Esophagus squamous epithelium (tissue), 5 donors: ENCODE data around the gene ALG2. TPM values are rescaled to one million over a fixed set of nuclear protein-coding genes. Genes with fewer than 3 reads are reported as not detected.

ENCODE experiments used
- DNase-seq: peaks from one replicate; lab custom pipeline; 2025; lab: John Stamatoyannopoulos, UW
- H3K27ac ChIP-seq, 4 donors: fragments of 200-600 bp; sonication (generic); one replicate each; pipeline ENCODE4 v1.5.1; 2016 to 2019; ENCODE audit warnings: mild to moderate bottlenecking in 1 of 4
- H3K27me3 ChIP-seq, 4 donors: fragments of 200-600 bp; sonication (generic); 1 replicate in 3 of 4; 2 replicates in 1 of 4; pipeline versions ENCODE4 v1.5.1 to v1.6.0; 2017 to 2021; ENCODE audit warnings: antibody characterized with exemption in 1 of 4
- H3K36me3 ChIP-seq, 3 donors: fragments of 200-600 bp; sonication (generic); one replicate each; pipeline ENCODE4 v1.5.1; 2016 to 2019
- H3K4me1 ChIP-seq, 3 donors: fragments of 200-600 bp; sonication (generic); one replicate each; pipeline ENCODE4 v1.5.1; 2017 to 2019
- H3K4me3 ChIP-seq, 4 donors: fragments of 200-600 bp; sonication (generic); 1 replicate in 3 of 4; 2 replicates in 1 of 4; pipeline ENCODE4 v1.5.1; 2016 to 2019; ENCODE audit warnings: mild to moderate bottlenecking in 2 of 4, moderate library complexity in 1 of 4
- H3K9me3 ChIP-seq, 3 donors: fragments of 200-600 bp; sonication (generic); one replicate each; pipeline ENCODE4 v1.5.1; 2016 to 2019
- CTCF ChIP-seq, 6 experiments: fragments of 450-650 bp in 4 of 6; fragments of 200-600 bp in 2 of 6; sonication (generic) in 2 of 6; IDR thresholded peaks; one replicate each; pipeline ENCODE4 v1.5.1; 2016 to 2019; ENCODE audit warnings: antibody characterized with exemption in 6 of 6, mild to moderate bottlenecking in 4 of 6, moderate library complexity in 4 of 6
- POLR2A ChIP-seq, 4 donors: fragments of 450-650 bp; IDR thresholded peaks; one replicate each; pipeline ENCODE4 v1.6.1; 2017; ENCODE audit warnings: antibody characterized with exemption in 4 of 4, mild to moderate bottlenecking in 4 of 4, moderate library complexity in 3 of 4
- WGBS, 2 donors: methylation state at CpG; one replicate each; pipeline ENCODE4 v1.1.5; 2018; 5-methylcytosine and 5-hydroxymethylcytosine counted together
- intact Hi-C: fragments of 100-400 bp; cut with DNase I; formaldehyde crosslinking; loops from one replicate; pipeline ENCODE4 v1.15.0; 2022
- total RNA-seq, 4 donors: library from RNA; depleted of rRNA; stranded (reverse); fragments of >200 nt; gene quantifications; one replicate each; pipeline ENCODE4 v1.1.0, GENCODE V29; 2016
- donor health status: DM: yes; HTN: yes; CAD: no.

ALG2 gene
- total RNA-seq, 4 donors from 2014 or later, result 19.2 to 28.4 (median 25.1) TPM

GRCh38 chr9:99265691-99266090, 43.9 kb upstream of the ALG2 start:
- no peak for DNase-seq
- H3K27ac ChIP-seq, result no peak overlapping the region
- WGBS, 2 donors, result 49 to 60% methylated on average over 2 of the region's 2 CpGs
- H3K4me3 ChIP-seq, result no peak overlapping the region
- no peaks in the 10 kb centered on the region for H3K9me3 ChIP-seq
- peaks cover 6 to 8% (median 8%) of the 10 kb centered on the region in 3 donors for H3K4me1 ChIP-seq
- H3K27me3 ChIP-seq, result no peaks in the 10 kb centered on the region
- intact Hi-C loops, result no loop called here
- H3K36me3 ChIP-seq, result no peaks in the 10 kb centered on the region
- TF ChIP-seq CTCF (IDR thresholded peaks at IDR 0.05) (no peak), POLR2A (IDR thresholded peaks at IDR 0.05) (no peak)

GRCh38 chr9:99264070-99264680, 42.4 kb upstream of the ALG2 start:
- peaks cover 15 to 18% (median 16%) of the 10 kb centered on the region in 3 donors for H3K4me1 ChIP-seq
- H3K36me3 ChIP-seq, result no peaks in the 10 kb centered on the region
- DNase-seq, result no peak
- intact Hi-C loops, result no loop called here
- no peaks in the 10 kb centered on the region for H3K27me3 ChIP-seq
- 84 to 97% methylated on average over 3 of the region's 3 CpGs for WGBS, 2 donors
- no peak overlapping the region for H3K4me3 ChIP-seq
- H3K9me3 ChIP-seq, result no peaks in the 10 kb centered on the region
- TF ChIP-seq POLR2A (IDR thresholded peaks at IDR 0.05) (no peak), CTCF (IDR thresholded peaks at IDR 0.05) (peak in 1 of 6 experiments; percentile 37)
- no peak overlapping the region for H3K27ac ChIP-seq

GRCh38 chr9:99262949-99263418, 41.2 kb upstream of the ALG2 start:
- TF ChIP-seq POLR2A (IDR thresholded peaks at IDR 0.05) (no peak), CTCF (IDR thresholded peaks at IDR 0.05) (no peak)
- WGBS, 2 donors, result 78 to 79% methylated on average over 7 of the region's 7 CpGs
- Histone ChIP-seq H3K36me3 (no peaks in the 10 kb centered on the region), H3K27ac (no peak overlapping the region), H3K4me3 (no peak overlapping the region), H3K4me1 (peaks cover 16 to 24% (median 18%) of the 10 kb centered on the region in 3 donors), H3K9me3 (no peaks in the 10 kb centered on the region), H3K27me3 (no peaks in the 10 kb centered on the region)
- DNase-seq, result no peak
- intact Hi-C loops, result no loop called here

- TF ChIP-seq POLR2A (IDR thresholded peaks at IDR 0.05) (no peak), CTCF (IDR thresholded peaks at IDR 0.05) (no peak)
- peaks cover 16 to 24% (median 17%) of the 10 kb centered on the region in 3 donors for H3K4me1 ChIP-seq
- no peak overlapping the region for H3K27ac ChIP-seq
- H3K27me3 ChIP-seq, result no peaks in the 10 kb centered on the region
- no peaks in the 10 kb centered on the region for H3K9me3 ChIP-seq
- H3K4me3 ChIP-seq, result no peak overlapping the region
- intact Hi-C loops, result no loop called here
- no peak for DNase-seq
- 85 to 88% methylated on average over 2 of the region's 2 CpGs for WGBS, 2 donors
- H3K36me3 ChIP-seq, result no peaks in the 10 kb centered on the region
These were observed 40.2 kb upstream of the ALG2 start for GRCh38 chr9:99261923-99262322.

GRCh38 chr9:99259231-99259918, 37.6 kb upstream of the ALG2 start:
- intact Hi-C loops, result no loop called here
- WGBS, 2 donors, result 10 to 33% methylated on average over 9 to 19 of the region's 27 CpGs
- Histone ChIP-seq H3K27me3 (no peaks in the 10 kb centered on the region), H3K27ac (peak overlapping the region; percentile 40 to 76 (median 68)), H3K36me3 (no peaks in the 10 kb centered on the region), H3K4me3 (peak overlapping the region; percentile 19 to 63 (median 41)), H3K4me1 (peaks cover 10 to 16% (median 11%) of the 10 kb centered on the region in 3 donors), H3K9me3 (no peaks in the 10 kb centered on the region)
- TF ChIP-seq CTCF (IDR thresholded peaks at IDR 0.05), result no peak
- no peak for TF ChIP-seq POLR2A (IDR thresholded peaks at IDR 0.05)
- no peak for DNase-seq
